ENCODE results near the gene SFRP4. TPM values are rescaled to one million over a fixed set of nuclear protein-coding genes. Genes with fewer than 3 reads are reported as not detected.

SFRP4 gene
- total and polyA plus RNA-seq, 2 of the 4 experiments (the other 2 are of a cell fraction), result not detected

- intact Hi-C loops (cut with micrococcal nuclease), result no loop called here
- Histone ChIP-seq H3K4me3 (ENCODE audit: insufficient read depth, low read depth, low read length) (no peak overlapping the region), H3K4ac (ENCODE audit: low read depth, low read length) (no peak overlapping the region), H3K56ac (ENCODE audit: extremely low read depth, insufficient read depth, low read length) (no peak overlapping the region), H3K18ac (ENCODE audit: low read depth, low read length) (no peak overlapping the region), H4K5ac (ENCODE audit: low read depth, low read length) (no peak overlapping the region), H3K9ac (ENCODE audit: low read depth, low read length) (no peak overlapping the region), H3K9me1 (ENCODE audit: insufficient read depth, low read length) (no peaks in the 10 kb centered on the region), H3K23ac (ENCODE audit: low read depth, low read length) (no peak overlapping the region), H3K27me3 (ENCODE audit: control insufficient read depth, insufficient read depth, low read length) (no peaks in the 10 kb centered on the region), H2AK5ac (ENCODE audit: low read depth, low read length) (no peak overlapping the region), H2BK120ac (ENCODE audit: low read depth, low read length) (no peak overlapping the region), H4K91ac (ENCODE audit: insufficient read depth, low read depth, low read length) (no peak overlapping the region), H3K36me3 (ENCODE audit: control insufficient read depth, insufficient read depth, low read length) (no peaks in the 10 kb centered on the region), H3K79me1 (ENCODE audit: low read depth in 1 of 2, low read length in 2 of 2) (no peaks in the 10 kb centered on the region), H2BK20ac (ENCODE audit: low read depth, low read length) (no peak overlapping the region), H3K27ac (ENCODE audit: insufficient read depth, low read length) (no peak overlapping the region), H2BK15ac (ENCODE audit: low read depth, low read length) (no peak overlapping the region), H2AFZ (replicated peaks; ENCODE audit: low read length, poor library complexity) (no peak overlapping the region), H3K4me1 (ENCODE audit: control insufficient read depth, insufficient read depth, low read length) (no peaks in the 10 kb centered on the region), H2BK5ac (ENCODE audit: low read depth, low read length, poor library complexity, severe bottlenecking) (no peak overlapping the region), H4K8ac (ENCODE audit: low read depth in 2 of 2, low read length in 2 of 2) (no peak overlapping the region), H3K14ac (replicated peaks; ENCODE audit: low read depth, low read length) (no peak overlapping the region), H4K20me1 (ENCODE audit: insufficient read depth, low read length) (no peaks in the 10 kb centered on the region), H3K9me3 (ENCODE audit: control insufficient read depth, insufficient read depth, low read length) (peaks cover 4% of the 10 kb centered on the region; the same call in 1 of the 2 replicates), H2AK9ac (replicated peaks; ENCODE audit: low read depth, low read length, poor library complexity) (no peak overlapping the region), H3K4me2 (ENCODE audit: low read depth, low read length) (no peak overlapping the region)
- TF ChIP-seq SMC3 (IDR thresholded peaks at IDR 0.05; ENCODE audit: low read depth, low read length) (no peak), BHLHE40 (IDR thresholded peaks at IDR 0.05; ENCODE audit: low read depth, low read length) (no peak), USF2 (IDR thresholded peaks at IDR 0.05; ENCODE audit: low read depth, low read length) (no peak), CHD1 (IDR thresholded peaks at IDR 0.05; ENCODE audit: low read depth, low read length) (no peak), ELK1 (IDR thresholded peaks at IDR 0.05; ENCODE audit: borderline replicate concordance, low read depth, low read length) (no peak), RFX5 (IDR thresholded peaks at IDR 0.05; ENCODE audit: low read depth, low read length) (no peak), CEBPB (IDR thresholded peaks at IDR 0.05; ENCODE audit: low read depth, low read length) (no peak), RAD21 (IDR thresholded peaks at IDR 0.05; ENCODE audit: low read length) (no peak), CTCF (conservative IDR thresholded peaks at IDR 0.05; ENCODE audit: low read depth, low read length) (no peak), MAZ (IDR thresholded peaks at IDR 0.05; ENCODE audit: borderline replicate concordance, low read depth, low read length) (no peak), MXI1 (IDR thresholded peaks at IDR 0.05; ENCODE audit: borderline replicate concordance, low read depth, low read length) (no peak), RCOR1 (IDR thresholded peaks at IDR 0.05; ENCODE audit: insufficient replicate concordance, low read length) (no peak), MAFK (IDR thresholded peaks at IDR 0.05; ENCODE audit: low read depth, low read length) (no peak), NFE2L2 (IDR thresholded peaks at IDR 0.05; ENCODE audit: low read depth, low read length) (no peak), FOS (IDR thresholded peaks at IDR 0.05; ENCODE audit: low read depth, low read length) (no peak), POLR2A (IDR thresholded peaks at IDR 0.05; ENCODE audit: low read depth, low read length) (no peak)
- dilution Hi-C loops (cut with HindIII; ENCODE audit: low sequenced_read_pairs, unreplicated experiment), result no loop called here
- in situ Hi-C loops (cut with MboI; ENCODE audit: low sequenced_read_pairs), result no loop called here
- ChIA-PET POLR2A (ENCODE audit: unreplicated experiment) (no interaction called here), CTCF (no interaction called here)
- no peak for ATAC-seq (ENCODE audit: low read depth)
- BruUV-seq (replicated peaks), result no TSS peak
- WGBS, 2 experiments (ENCODE audit: extremely low coverage in 2 of 2, insufficient read length in 1 of 2), result no CpG with 5 or more reads among the region's 2 CpGs
- no peak for DNase-seq
Observed at GRCh38 chr7:37932543-37932942, 15.9 kb upstream of the SFRP4 start.

All from IMR-90 (cell line).